GM19023 (cell line): ENCODE data around the gene KMT2C.
"Not testable (repeated sequence)": the region's sequence is repeated elsewhere in the genome, so short reads cannot be mapped to it uniquely, and the experiment has no call there.

ENCODE experiments used
- ATAC-seq: cut with Tn5 transposase; IDR thresholded peaks from one replicate; pipeline ENCODE4 v1.9.1; 2021; ENCODE audit warnings: mild to moderate bottlenecking, moderate library complexity; ENCODE audit not compliant: unreplicated experiment

KMT2C gene

GRCh38 chr7:152435384-152436110 is at the start of gene KMT2C:
Gene KMT2C, minus strand, starts transcription at chr7:152436003. Its CDS starts 217 bp downstream, at chr7:152435786.
- peak; percentile 17 for ATAC-seq

GRCh38 chr7:152481082-152481481 is 45.3 kb upstream of the KMT2C start:
- no peak for ATAC-seq

GRCh38 chr7:152480664-152481063 is 44.9 kb upstream of the KMT2C start:
- ATAC-seq = no peak

GRCh38 chr7:152479595-152479994 is 43.8 kb upstream of the KMT2C start:
- no peak for ATAC-seq

GRCh38 chr7:152478140-152478539 is 42.3 kb upstream of the KMT2C start:
- ATAC-seq = no peak

GRCh38 chr7:152477079-152477478 is 41.3 kb upstream of the KMT2C start:
- no peak for ATAC-seq

GRCh38 chr7:152476551-152476950 is 40.7 kb upstream of the KMT2C start:
- no peak for ATAC-seq

- ATAC-seq = not testable (repeated sequence)
Observed at GRCh38 chr7:152471023-152471620, 35.3 kb upstream of the KMT2C start.

- not testable (repeated sequence) for ATAC-seq
Observed at GRCh38 chr7:152470251-152471022, 34.6 kb upstream of the KMT2C start.

- ATAC-seq = not testable (repeated sequence)
Observed at GRCh38 chr7:152469576-152469975, 33.8 kb upstream of the KMT2C start.

- ATAC-seq = no peak
Observed at GRCh38 chr7:152467225-152467624, 31.4 kb upstream of the KMT2C start.

GRCh38 chr7:152465119-152465387 is 29.2 kb upstream of the KMT2C start:
- no peak for ATAC-seq

- ATAC-seq = peak; percentile 41
Observed at GRCh38 chr7:152464312-152465118, 28.7 kb upstream of the KMT2C start.

- peak; percentile 85 for ATAC-seq
Observed at GRCh38 chr7:152463709-152464311, 28.0 kb upstream of the KMT2C start.

- ATAC-seq = peak; percentile 9
Observed at GRCh38 chr7:152462995-152463708, 27.3 kb upstream of the KMT2C start.

- no peak for ATAC-seq
Observed at GRCh38 chr7:152459724-152460251, 24.0 kb upstream of the KMT2C start.

GRCh38 chr7:152451356-152451755 is 15.6 kb upstream of the KMT2C start:
- ATAC-seq = no peak

GRCh38 chr7:152445386-152446008 is 9.7 kb upstream of the KMT2C start:
- not testable (repeated sequence) for ATAC-seq

- no peak for ATAC-seq
Observed at GRCh38 chr7:152443586-152443985, 7.8 kb upstream of the KMT2C start.
